ENCODE data around the gene EHF.

Gene EHF

DNA sequence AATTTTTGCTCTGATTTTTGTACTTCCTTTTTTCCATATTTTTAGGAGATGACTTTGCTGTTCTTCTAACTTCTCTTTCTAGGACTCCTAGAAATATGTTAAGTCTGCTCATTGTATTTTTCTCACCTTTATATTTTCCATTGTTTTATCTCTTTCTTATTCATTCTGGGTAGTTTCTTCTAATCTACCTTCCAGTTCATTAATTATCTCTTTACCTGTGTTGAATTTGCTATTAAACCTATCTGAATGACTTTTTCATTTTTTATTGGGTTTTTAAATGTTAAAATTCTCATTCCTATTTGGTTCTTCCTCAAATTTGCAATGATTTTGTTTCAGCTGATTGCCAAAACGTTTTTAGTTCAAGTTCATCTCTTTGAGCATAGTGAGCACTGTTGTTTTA, 27.8 kb upstream of the EHF start:
- in situ Hi-C loops (cut with HindIII; ENCODE audit: low sequenced_read_pairs), result loop anchor here (25.0 kb wide), 1 partner anchor 794 kb away; no protein-coding TSS in a partner anchor

DNA sequence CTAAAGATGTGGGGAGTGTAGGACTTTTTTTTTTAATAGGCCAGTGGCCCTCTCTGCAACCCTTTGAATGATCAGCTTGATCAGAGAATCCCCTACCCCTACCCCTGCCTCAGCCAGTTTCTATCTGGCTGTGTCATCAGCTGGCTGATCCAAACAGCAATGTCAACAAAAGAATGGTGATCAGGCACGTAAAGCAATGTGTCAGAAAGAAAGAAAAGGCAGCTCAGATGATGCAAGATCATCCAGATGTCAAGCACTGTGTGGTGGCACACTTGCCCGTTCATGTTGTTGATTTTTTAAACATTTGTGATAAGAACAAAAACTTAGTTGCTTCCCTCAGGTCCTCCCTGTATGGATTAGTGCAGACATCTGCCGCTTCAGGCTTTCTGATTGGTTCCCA, 26.3 kb upstream of the EHF start:
- TF ChIP-seq, protein P1, sequence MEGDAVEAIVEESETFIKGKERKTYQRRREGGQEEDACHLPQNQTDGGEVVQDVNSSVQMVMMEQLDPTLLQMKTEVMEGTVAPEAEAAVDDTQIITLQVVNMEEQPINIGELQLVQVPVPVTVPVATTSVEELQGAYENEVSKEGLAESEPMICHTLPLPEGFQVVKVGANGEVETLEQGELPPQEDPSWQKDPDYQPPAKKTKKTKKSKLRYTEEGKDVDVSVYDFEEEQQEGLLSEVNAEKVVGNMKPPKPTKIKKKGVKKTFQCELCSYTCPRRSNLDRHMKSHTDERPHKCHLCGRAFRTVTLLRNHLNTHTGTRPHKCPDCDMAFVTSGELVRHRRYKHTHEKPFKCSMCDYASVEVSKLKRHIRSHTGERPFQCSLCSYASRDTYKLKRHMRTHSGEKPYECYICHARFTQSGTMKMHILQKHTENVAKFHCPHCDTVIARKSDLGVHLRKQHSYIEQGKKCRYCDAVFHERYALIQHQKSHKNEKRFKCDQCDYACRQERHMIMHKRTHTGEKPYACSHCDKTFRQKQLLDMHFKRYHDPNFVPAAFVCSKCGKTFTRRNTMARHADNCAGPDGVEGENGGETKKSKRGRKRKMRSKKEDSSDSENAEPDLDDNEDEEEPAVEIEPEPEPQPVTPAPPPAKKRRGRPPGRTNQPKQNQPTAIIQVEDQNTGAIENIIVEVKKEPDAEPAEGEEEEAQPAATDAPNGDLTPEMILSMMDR (IDR thresholded peaks at IDR 0.05; ENCODE audit: low read depth, low read length, missing control alignments), result no peak
- in situ Hi-C loops (cut with HindIII; ENCODE audit: low sequenced_read_pairs), result loop anchor here (25.0 kb wide), 1 partner anchor 793 kb away; no protein-coding TSS in a partner anchor
- no peak overlapping the region for H3K4me3 ChIP-seq (ENCODE audit: low read depth, low read length)
- DNase-seq (ENCODE audit: low read depth), result no peak

More for the DNA sequence above, 27.8 kb upstream of the EHF start:
- H3K4me3 ChIP-seq (ENCODE audit: low read depth, low read length), result no peak overlapping the region
- DNase-seq (ENCODE audit: low read depth), result no peak
- TF ChIP-seq, protein P1 (IDR thresholded peaks at IDR 0.05; ENCODE audit: low read depth, low read length, missing control alignments), result no peak

DNA sequence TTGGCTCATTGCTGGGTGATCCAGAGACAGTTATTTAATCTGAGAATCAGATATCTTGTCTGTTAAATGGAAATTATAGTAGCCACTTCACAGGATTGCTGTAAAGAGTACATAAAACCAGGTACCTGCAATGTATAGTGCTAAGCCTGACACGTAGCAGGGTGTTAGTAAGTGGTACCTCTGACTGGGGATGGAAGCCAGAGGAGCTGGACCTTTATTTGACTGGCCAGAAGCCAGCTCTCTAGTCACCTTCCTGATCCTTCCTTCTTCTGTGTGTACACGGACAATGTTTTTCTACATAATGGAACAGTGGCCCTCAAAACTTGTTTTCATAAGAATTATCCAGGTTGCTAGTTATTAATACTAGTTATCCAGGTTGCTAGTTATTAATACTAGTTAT, 25.5 kb upstream of the EHF start:
- H3K4me3 ChIP-seq (ENCODE audit: low read depth, low read length), result no peak overlapping the region
- no peak for DNase-seq (ENCODE audit: low read depth)
- in situ Hi-C loops (cut with HindIII; ENCODE audit: low sequenced_read_pairs), result loop anchor here (25.0 kb wide), 1 partner anchor 792 kb away; no protein-coding TSS in a partner anchor
- TF ChIP-seq, protein P1 (IDR thresholded peaks at IDR 0.05; ENCODE audit: low read depth, low read length, missing control alignments), result no peak

DNA sequence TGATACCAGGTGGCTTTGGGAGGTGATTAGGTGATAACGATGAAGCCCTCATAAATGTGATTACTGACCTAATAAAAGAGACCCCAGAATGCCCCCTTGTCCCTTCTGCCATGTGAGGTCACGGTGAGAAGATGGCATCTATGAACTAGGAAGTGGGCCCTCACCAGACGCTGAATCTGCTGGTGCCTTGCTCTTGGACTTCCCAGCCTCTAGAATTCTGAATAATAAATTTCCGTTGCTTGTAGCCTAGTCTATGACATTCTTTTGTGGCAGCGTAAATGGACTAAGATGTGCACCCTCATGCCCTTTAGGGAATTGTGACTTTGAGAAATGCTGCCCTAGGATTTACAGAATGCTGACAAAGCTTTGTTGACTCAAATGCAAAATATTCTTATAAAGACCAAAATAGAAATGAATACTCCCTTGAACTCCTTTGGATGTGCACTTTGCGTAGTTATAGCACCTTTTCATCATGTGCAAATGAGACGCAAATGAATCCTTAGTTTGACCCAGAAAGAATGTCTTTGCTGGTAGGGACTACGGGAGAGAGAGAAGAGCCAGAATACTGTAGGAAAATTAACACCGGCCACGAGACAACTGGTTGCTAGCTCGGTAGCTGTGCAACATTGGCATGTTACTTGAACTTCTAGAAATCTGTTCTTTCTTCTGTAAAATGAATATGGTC, 24.8 kb upstream of the EHF start:
- in situ Hi-C loops (cut with HindIII; ENCODE audit: low sequenced_read_pairs), result loop anchor here (25.0 kb wide), 1 partner anchor 791 kb away; no protein-coding TSS in a partner anchor
- TF ChIP-seq, protein P1 (IDR thresholded peaks at IDR 0.05; ENCODE audit: low read depth, low read length, missing control alignments), result no peak

DNA sequence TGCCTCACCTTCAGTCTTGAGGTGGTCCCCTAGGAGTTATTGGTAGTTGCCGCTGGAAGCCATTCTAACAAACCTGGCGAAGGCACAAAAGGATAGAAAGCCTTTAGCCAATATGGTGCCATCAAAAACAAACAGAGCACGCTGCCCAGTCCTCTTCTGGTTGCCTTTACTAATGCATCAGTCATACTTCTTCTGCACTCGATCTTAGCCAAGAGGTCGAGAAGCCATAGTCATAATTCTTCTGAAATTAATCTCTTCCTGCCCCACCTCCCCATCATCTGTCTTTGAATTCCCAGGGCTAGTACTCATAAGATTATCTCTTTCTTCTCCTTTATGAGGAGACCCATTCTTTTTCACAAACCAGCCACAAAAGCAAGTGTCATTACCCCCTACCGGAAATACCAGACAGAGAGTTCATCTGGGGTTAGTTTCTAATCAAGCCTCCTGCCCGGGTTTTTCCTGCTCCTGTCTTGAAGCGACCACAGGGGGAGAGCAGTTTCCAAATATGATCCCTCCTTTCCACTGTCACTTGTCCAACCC, 21.4 kb upstream of the EHF start:
- in situ Hi-C loops (cut with HindIII; ENCODE audit: low sequenced_read_pairs), result loop anchor here (25.0 kb wide), 1 partner anchor 788 kb away; no protein-coding TSS in a partner anchor
- no peak overlapping the region for H3K4me3 ChIP-seq (ENCODE audit: low read depth, low read length)
- no peak for DNase-seq (ENCODE audit: low read depth)
- TF ChIP-seq, protein P1 (IDR thresholded peaks at IDR 0.05; ENCODE audit: low read depth, low read length, missing control alignments), result no peak

More for the DNA sequence above, 24.8 kb upstream of the EHF start:
- H3K4me3 ChIP-seq (ENCODE audit: low read depth, low read length), result no peak overlapping the region
- DNase-seq (ENCODE audit: low read depth), result no peak

DNA sequence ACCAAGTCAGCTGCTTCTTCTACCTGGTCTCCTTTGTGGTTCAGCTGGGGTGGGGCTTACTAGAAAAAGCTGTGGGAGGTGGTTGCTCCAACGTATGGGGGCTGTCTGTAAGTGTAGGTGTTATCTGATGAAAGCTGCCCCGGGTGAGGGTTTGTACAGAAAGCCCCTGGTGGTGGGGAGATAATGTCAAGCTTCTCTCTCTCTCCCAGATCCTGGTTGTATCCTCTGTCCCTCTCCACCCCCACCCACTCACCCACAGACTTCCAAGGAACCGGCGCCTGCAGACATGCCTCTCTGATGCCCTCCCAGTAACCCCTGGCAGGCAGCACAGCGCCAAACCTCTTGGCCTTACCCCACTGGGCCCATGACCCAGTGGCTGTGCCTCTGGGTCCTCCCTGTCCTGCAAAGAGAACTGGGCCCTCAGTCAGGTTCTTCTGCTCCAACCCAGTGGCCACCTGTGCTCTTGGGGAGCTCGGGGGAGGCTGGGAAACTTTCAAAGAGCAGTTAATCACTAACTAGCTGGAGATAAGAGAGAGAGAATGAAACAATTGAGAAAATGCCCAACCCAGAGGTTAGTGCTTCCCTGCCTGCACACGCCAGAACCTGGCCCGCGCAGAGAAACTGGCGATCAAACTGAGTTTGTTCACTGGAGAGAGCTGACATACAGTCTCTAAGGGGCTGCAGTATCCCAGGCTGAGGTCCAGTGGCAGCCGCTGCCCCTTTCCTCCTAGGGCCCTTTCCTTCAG, 20.4 kb upstream of the EHF start:
- TF ChIP-seq, protein P1 (IDR thresholded peaks at IDR 0.05; ENCODE audit: low read depth, low read length, missing control alignments), result no peak
- H3K4me3 ChIP-seq (ENCODE audit: low read depth, low read length), result no peak overlapping the region
- in situ Hi-C loops (cut with HindIII; ENCODE audit: low sequenced_read_pairs), result loop anchor here (25.0 kb wide), 1 partner anchor 287 kb away; no protein-coding TSS in a partner anchor
- no peak for DNase-seq (ENCODE audit: low read depth)

Data from astrocyte of the cerebellum (primary cell).